Gastrocnemius medialis (tissue), 4 donors: ENCODE data around the gene PDF.

ENCODE experiments used
- CTCF ChIP-seq, 5 experiments: fragments of 450-650 bp in 3 of 5; fragments of 200-600 bp in 2 of 5; sonication (generic) in 2 of 5; IDR thresholded peaks in 4 of 5; conservative IDR thresholded peaks in 1 of 5; 1 replicate in 4 of 5; 2 replicates in 1 of 5; pipeline ENCODE4 v1.5.1; 2016 to 2019; ENCODE audit warnings: antibody characterized with exemption in 5 of 5, mild to moderate bottlenecking in 3 of 5, moderate library complexity in 3 of 5
- POLR2A ChIP-seq, 2 donors: fragments of 450-650 bp; IDR thresholded peaks; one replicate each; pipeline ENCODE4 v1.6.1; 2017; ENCODE audit warnings: antibody characterized with exemption in 2 of 2, mild to moderate bottlenecking in 2 of 2, moderate library complexity in 2 of 2

DNA sequence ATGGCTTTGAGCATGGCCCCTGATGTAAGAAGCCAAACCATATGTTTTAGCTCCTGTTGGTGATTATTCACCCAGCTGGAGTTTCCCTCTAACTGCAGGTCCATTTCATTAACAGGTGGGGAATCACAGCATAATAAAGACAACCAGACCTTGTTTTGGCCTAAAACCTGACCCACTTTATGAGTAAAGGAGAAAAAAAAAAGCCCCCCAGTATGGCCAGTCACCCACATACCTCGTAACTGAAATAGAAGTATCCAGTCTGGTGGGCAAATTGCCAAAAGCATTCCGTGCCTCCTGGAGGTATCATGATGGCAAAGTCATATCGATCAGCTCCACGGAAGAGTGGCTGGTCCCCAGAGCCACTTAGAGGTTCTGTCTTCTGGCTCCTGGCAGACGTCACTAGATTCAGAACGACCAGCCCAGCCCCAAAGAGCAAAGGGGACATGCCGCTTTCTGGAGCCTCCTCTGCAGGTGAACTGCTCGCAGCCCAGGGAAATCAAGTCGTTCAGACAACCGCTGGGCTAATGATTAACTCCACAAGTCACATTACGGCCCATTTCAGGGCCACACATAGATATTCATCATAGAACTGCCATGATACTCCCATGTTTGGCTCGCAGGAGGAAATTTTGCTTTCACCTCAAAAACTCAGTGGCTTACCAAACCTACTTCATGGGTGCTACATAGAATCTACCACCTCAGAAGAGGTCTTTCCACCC lies 21.1 kb upstream of the PDF start, which contains the start of gene TMED6:
- no peak for TF ChIP-seq CTCF (IDR thresholded peaks at IDR 0.05 in 4 of 5, conservative IDR thresholded peaks at IDR 0.05 in 1 of 5)
- no peak for TF ChIP-seq POLR2A (IDR thresholded peaks at IDR 0.05)
